Measurements from ENCODE around the gene TOMM70. TPM values are rescaled to one million over a fixed set of nuclear protein-coding genes. Genes with fewer than 3 reads are reported as not detected.

TOMM70 gene
- total and polyA plus RNA-seq, 2 of the 4 experiments (the other 2 are of a cell fraction), result 24.6 to 35.1 TPM

- in situ Hi-C loops (cut with MboI; ENCODE audit: low sequenced_read_pairs) (no loop called here), intact Hi-C loops (cut with micrococcal nuclease) (no loop called here), dilution Hi-C loops (cut with HindIII; ENCODE audit: low sequenced_read_pairs, unreplicated experiment) (no loop called here)
- Histone ChIP-seq H3K23ac (ENCODE audit: low read depth, low read length) (no peak overlapping the region), H3K4me1 (ENCODE audit: control insufficient read depth, insufficient read depth, low read length) (peaks cover 2% of the 10 kb centered on the region; the same call in 1 of the 2 replicates), H3K27me3 (ENCODE audit: control insufficient read depth, insufficient read depth, low read length) (no peaks in the 10 kb centered on the region), H3K4me2 (ENCODE audit: low read depth, low read length) (no peak overlapping the region), H3K36me3 (ENCODE audit: control insufficient read depth, insufficient read depth, low read length) (no peaks in the 10 kb centered on the region), H3K79me1 (ENCODE audit: low read depth in 1 of 2, low read length in 2 of 2) (no peaks in the 10 kb centered on the region), H4K5ac (ENCODE audit: low read depth, low read length) (no peak overlapping the region), H2AK5ac (ENCODE audit: low read depth, low read length) (no peak overlapping the region), H2BK5ac (ENCODE audit: low read depth, low read length, poor library complexity, severe bottlenecking) (no peak overlapping the region), H4K20me1 (ENCODE audit: insufficient read depth, low read length) (no peaks in the 10 kb centered on the region), H2BK120ac (ENCODE audit: low read depth, low read length) (no peak overlapping the region), H3K9me1 (ENCODE audit: insufficient read depth, low read length) (no peaks in the 10 kb centered on the region; the same call in 1 of the 2 replicates), H3K56ac (ENCODE audit: extremely low read depth, insufficient read depth, low read length) (no peak overlapping the region), H4K91ac (ENCODE audit: insufficient read depth, low read depth, low read length) (no peak overlapping the region), H2BK20ac (ENCODE audit: low read depth, low read length) (no peak overlapping the region), H3K18ac (ENCODE audit: low read depth, low read length) (no peak overlapping the region), H3K14ac (replicated peaks; ENCODE audit: low read depth, low read length) (no peak overlapping the region), H2AK9ac (replicated peaks; ENCODE audit: low read depth, low read length, poor library complexity) (no peak overlapping the region), H3K4ac (ENCODE audit: low read depth, low read length) (no peak overlapping the region), H2AFZ (replicated peaks; ENCODE audit: low read length, poor library complexity) (no peak overlapping the region), H3K9me3 (ENCODE audit: control insufficient read depth, insufficient read depth, low read length) (no peaks in the 10 kb centered on the region), H2BK15ac (ENCODE audit: low read depth, low read length) (no peak overlapping the region), H3K4me3 (ENCODE audit: insufficient read depth, low read depth, low read length) (no peak overlapping the region), H3K9ac (ENCODE audit: low read depth, low read length) (no peak overlapping the region), H3K27ac (ENCODE audit: insufficient read depth, low read length) (no peak overlapping the region), H4K8ac (ENCODE audit: low read depth in 2 of 2, low read length in 2 of 2) (no peak overlapping the region)
- ChIA-PET CTCF (interaction anchor here (1.1 kb wide), 1 partner anchor 21 kb away, joined by 3 read pairs; no protein-coding TSS in a partner anchor), POLR2A (ENCODE audit: unreplicated experiment) (no interaction called here)
- WGBS, 2 experiments (ENCODE audit: extremely low coverage in 2 of 2, insufficient read length in 1 of 2), result no CpG with 5 or more reads among the region's 1 CpG
- BruUV-seq (replicated peaks), result no TSS peak
- DNase-seq (no peak), ATAC-seq (ENCODE audit: low read depth) (no peak)
- TF ChIP-seq RFX5 (IDR thresholded peaks at IDR 0.05; ENCODE audit: low read depth, low read length) (no peak), MXI1 (IDR thresholded peaks at IDR 0.05; ENCODE audit: borderline replicate concordance, low read depth, low read length) (no peak), BHLHE40 (IDR thresholded peaks at IDR 0.05; ENCODE audit: low read depth, low read length) (no peak), CEBPB (IDR thresholded peaks at IDR 0.05; ENCODE audit: low read depth, low read length) (peak; percentile 67), POLR2A (IDR thresholded peaks at IDR 0.05; ENCODE audit: low read depth, low read length) (no peak), MAFK (IDR thresholded peaks at IDR 0.05; ENCODE audit: low read depth, low read length) (no peak), SMC3 (IDR thresholded peaks at IDR 0.05; ENCODE audit: low read depth, low read length) (no peak)
Measured at GRCh38 chr3:100425316-100425715, 24.4 kb upstream of the TOMM70 start.

Measured in IMR-90 (cell line).